NCI-H774 (cell line): ENCODE measurements around the gene ZBTB17.
"Not testable (repeated sequence)": the region's sequence is repeated elsewhere in the genome, so short reads cannot be mapped to it uniquely, and the experiment has no call there.

ENCODE experiments used
- DNase-seq: peaks from one replicate; lab custom pipeline; 2025; lab: John Stamatoyannopoulos, UW

The ZBTB17 gene

GRCh38 chr1:15975805-15976680 is at the start of gene ZBTB17:
Gene ZBTB17 (minus strand): TSS chr1:15976101. CDS start chr1:15948495, 27,606 bp downstream.
- peak; percentile 76 for DNase-seq

- no peak for DNase-seq
These were observed 47.3 kb upstream of the ZBTB17 start for GRCh38 chr1:16023050-16023653.

GRCh38 chr1:16022393-16022792 is 46.5 kb upstream of the ZBTB17 start:
- no peak for DNase-seq

GRCh38 chr1:16021681-16022080 is 45.8 kb upstream of the ZBTB17 start, which contains the start of gene CLCNKA:
Gene CLCNKA (plus strand): TSS chr1:16022036. CDS start chr1:16022620, 584 bp downstream.
- no peak for DNase-seq

- not testable (repeated sequence) for DNase-seq
These were observed 45.0 kb upstream of the ZBTB17 start for GRCh38 chr1:16020878-16021277.

GRCh38 chr1:16020325-16020724 is 44.4 kb upstream of the ZBTB17 start:
- no peak for DNase-seq

- no peak for DNase-seq
These were observed 43.9 kb upstream of the ZBTB17 start for GRCh38 chr1:16019644-16020277.

- DNase-seq: no peak
These were observed 43.1 kb upstream of the ZBTB17 start for GRCh38 chr1:16018749-16019643.

- DNase-seq: no peak
These were observed 42.4 kb upstream of the ZBTB17 start for GRCh38 chr1:16018308-16018707.

- no peak for DNase-seq
These were observed 41.8 kb upstream of the ZBTB17 start, which contains the start of gene HSPB7 for GRCh38 chr1:16017461-16018303. Gene HSPB7 (minus strand): TSS chr1:16018043. CDS start chr1:16017963, 80 bp downstream.

GRCh38 chr1:16017076-16017460 is 41.2 kb upstream of the ZBTB17 start:
- DNase-seq: no peak

GRCh38 chr1:16015960-16016901 is 40.3 kb upstream of the ZBTB17 start:
- no peak for DNase-seq

GRCh38 chr1:16015491-16015890 is 39.6 kb upstream of the ZBTB17 start:
- no peak for DNase-seq

- no peak for DNase-seq
These were observed 38.9 kb upstream of the ZBTB17 start for GRCh38 chr1:16014509-16015482.

GRCh38 chr1:16013908-16014258 is 38.0 kb upstream of the ZBTB17 start:
- no peak for DNase-seq

- peak; percentile 18 for DNase-seq
These were observed 37.5 kb upstream of the ZBTB17 start for GRCh38 chr1:16013220-16013907.

GRCh38 chr1:16012590-16013219 is 36.8 kb upstream of the ZBTB17 start:
- no peak for DNase-seq
